Measurements from ENCODE around the gene ASB1.
"Not testable (repeated sequence)": the region's sequence is repeated elsewhere in the genome, so short reads cannot be mapped to it uniquely, and the experiment has no call there.

The ASB1 gene

DNA sequence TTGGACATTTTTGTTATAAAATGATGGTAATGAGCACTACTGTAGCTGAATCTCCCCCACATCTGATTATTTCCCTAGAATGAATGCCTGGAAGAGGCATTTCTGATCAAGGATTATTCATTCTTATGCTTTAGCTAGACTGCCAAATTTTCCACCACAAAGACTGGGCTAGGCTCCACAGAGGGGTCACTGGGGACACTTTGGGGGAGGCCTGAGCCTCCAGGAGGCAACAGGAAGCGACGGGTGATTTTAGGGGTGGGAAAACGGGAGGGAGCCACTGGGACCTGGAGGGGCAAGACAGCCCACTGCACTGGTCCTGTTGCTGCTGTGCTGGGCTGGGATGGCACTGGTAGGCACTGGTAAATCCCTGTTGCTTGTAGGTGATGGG lies 2.4 kb upstream of the ASB1 start:
- DNase-seq, result no peak

DNA sequence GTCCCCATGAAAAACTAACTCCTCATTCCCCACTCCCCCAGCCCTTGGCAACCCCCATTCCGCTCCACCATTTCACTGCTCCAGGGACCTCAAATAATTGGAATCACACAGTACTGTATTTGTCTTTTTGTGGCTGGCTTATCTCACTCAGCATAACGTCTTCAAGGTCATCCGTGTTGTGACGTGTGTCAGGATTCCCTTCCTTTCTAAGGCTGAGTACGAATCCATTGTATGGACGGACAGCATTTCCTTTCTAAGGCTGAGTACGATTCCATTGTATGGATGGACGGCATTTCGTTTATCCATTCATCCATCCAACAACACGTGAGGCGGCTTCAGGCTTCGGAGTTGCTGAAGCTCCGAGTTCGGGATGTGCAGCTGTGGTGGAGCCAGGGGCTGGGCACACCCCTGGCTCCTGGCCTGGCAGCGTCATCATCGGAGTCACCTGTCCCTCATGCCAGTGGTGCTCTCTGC lies 1.2 kb upstream of the ASB1 start:
- DNase-seq, result no peak

DNA sequence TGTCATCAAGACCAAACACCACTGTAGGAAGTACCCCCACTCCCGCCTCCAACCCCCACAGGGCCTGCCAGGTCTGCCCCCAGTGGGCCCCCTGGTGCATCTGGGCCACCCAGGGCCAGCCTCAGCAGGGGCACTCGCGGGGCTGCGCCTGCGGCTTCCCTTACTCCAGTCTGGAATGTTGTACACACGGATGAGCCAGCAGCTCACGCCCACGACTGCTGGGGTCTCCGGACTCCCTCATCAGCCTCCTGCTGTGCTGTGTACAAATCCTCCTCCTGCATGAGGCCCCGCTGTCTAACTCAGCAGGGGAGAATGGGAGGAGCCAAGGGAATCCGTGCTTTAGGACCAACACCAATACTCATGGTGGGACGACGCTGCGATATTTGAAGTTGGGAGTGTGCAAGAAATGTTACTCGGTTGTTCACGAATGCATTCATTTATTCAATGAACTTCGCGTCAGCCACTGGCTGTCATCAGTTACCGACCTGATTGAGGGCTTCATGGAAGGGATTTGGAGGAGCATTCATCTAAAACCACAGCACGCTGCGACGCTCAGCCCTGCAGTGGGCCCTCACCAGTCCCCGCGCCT lies 654 bp upstream of the ASB1 start:
- no peak for DNase-seq

DNA sequence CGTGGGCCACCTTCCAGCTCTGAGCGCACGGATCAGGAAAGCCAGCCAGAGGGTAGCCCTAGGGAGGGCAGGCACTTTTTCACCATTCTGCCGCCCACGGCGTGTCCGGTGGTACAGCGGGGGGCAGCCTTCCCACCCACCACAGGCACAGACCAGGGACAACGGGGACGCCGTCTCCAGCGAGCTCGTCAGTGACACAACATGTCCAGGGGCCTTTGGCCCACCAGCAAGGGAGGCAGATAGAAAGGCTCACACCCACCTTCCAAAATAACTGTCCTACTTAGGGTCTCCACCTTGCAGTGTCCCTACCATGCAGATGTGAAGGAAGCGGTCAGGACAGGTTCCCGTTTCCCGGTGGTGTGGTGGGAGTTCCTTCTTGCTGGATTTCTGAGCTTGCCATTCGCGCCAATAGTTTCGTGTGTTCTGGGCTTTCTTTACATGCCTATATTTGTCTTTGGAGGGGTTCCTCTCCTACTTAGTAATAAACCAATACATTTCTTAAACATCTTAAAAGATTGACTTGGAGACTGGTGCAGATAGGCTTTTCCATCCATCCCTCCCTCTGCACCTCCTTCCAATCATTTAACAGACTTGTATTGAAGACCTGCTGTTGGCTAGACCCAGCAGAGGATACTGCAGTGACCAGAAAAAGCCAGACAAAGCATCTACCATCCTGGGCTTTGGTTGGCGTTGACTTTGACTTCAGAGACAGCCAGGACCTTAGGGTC lies 872 bp downstream of the ASB1 start:
- DNase-seq, result no peak

DNA sequence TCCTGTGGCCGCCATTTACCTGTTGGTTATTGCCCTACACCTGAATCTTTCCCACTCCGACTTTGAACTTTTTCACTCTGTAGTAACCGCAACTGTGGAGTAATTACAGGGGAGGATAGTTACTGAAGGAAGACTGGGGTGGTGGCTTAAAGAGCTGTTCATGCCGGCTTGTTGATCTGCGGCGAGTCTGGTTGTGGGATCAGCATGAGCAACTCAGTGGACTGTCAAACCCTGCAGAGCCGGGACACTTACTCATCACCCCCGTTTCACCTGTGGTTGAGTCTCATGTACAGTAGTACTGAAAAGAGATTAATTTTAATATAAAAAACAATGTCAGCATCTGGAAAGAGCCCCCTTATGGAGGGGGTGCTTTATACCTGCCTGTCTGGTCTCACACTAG lies 2.1 kb downstream of the ASB1 start:
- no peak for DNase-seq

DNA sequence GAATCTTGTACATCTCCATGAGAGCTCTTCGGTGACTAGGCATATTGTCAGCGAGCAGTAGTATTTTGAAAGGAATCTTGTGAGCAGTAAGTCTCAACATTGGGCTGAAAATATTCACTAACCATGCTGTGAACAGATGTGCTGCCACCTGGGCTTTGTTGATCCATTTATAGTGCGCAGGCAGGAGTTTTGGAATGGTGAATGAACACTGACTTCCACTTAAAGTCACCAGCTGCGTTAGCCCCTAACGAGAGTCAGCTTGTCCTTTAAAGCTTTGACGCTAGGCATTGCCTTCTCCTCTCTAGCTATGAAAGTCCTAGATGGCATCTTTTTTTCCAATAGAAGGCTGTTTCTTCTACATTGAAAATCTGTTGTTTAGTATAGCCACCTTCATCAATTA lies 4.1 kb downstream of the ASB1 start:
- DNase-seq, result no peak

DNA sequence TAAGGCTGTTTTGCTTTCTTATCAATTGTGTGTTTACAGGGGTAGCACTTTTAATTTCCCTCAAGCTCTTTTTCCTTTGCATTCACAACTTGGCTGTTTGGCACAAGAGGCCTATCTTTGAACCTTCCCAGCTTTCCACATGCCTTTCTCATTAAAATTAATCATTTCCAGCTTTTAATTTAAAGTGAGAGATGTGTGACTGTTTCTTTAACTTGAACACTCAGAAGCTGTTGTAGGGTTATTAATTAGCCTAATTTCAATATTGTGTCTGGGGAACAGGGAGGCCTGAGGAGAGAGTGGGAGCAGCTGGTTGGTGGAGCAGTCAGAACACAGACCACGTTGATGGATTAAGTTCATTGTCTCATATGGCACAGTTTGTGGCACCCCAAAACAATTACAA lies 4.7 kb downstream of the ASB1 start:
- DNase-seq, result no peak

DNA sequence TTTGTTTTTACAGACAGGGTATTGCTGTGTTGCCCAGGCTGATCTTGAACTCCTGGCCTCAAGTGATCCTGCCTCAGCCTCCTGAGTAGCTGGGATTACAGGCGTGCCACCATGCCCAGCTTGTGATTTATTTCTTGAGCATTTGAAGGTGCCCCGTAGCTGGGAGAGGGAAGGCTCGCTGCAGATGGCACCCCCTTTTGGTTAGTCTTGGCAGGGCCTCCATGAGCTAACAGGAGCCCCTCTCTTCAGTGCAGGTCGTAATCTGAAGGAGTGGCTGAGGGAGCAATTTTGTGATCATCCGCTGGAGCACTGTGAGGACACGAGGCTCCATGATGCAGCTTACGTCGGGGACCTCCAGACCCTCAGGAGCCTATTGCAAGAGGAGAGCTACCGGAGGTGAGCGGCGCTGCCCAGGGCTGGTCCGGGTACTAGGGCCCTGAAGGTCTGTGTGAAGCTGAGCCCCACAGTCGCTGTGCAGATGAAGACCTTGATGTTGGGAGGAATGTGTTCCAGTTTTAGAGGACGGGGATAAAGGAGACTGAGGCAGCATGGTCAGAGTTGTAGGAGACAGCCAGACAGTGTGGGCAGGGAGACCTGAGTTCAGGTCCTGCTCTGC lies 6.7 kb downstream of the ASB1 start:
- no peak for DNase-seq

DNA sequence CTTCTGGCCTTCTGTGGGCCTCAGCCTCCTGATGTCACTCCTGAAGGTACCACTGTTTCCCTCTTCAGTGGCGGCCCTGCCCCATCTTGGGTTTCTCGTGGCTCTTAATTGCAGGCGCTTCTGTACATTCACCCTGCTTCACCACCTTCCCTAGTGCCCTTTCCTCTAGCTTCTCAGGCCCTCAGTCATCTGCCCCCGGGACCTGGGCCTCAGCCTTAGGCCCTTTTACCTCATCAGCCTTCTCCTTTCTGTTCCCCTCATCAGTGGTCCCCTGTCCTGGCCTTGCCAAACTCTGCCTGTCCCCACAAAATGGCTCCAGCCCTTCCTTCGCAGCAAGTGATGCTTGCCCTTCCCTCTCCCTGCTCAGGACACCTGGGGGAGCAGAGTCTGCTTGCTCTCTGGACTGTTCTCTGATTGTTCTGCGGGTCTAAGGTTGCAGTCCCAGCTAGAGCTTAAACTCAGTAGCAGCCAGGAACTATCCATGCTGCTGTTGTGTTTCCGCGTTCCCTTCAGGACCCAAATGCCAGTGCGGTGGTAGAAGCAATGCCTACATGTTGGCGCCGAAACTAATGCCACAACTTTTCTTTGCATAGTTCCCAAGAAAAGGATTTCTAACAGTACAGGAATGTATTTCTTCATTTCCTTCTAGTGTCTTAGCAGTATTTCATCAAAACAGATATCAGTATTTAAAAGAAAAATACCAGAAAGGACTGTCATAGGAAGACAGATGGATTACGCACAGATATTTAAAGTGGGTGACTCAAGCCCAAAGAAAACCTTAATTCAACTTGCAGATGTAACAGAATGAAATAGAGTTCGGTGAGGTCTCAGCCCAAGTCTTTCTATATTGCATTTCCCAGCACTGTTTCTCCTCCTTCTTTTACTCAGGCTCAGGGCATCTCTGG lies 7.5 kb downstream of the ASB1 start:
- DNase-seq, result no peak

DNA sequence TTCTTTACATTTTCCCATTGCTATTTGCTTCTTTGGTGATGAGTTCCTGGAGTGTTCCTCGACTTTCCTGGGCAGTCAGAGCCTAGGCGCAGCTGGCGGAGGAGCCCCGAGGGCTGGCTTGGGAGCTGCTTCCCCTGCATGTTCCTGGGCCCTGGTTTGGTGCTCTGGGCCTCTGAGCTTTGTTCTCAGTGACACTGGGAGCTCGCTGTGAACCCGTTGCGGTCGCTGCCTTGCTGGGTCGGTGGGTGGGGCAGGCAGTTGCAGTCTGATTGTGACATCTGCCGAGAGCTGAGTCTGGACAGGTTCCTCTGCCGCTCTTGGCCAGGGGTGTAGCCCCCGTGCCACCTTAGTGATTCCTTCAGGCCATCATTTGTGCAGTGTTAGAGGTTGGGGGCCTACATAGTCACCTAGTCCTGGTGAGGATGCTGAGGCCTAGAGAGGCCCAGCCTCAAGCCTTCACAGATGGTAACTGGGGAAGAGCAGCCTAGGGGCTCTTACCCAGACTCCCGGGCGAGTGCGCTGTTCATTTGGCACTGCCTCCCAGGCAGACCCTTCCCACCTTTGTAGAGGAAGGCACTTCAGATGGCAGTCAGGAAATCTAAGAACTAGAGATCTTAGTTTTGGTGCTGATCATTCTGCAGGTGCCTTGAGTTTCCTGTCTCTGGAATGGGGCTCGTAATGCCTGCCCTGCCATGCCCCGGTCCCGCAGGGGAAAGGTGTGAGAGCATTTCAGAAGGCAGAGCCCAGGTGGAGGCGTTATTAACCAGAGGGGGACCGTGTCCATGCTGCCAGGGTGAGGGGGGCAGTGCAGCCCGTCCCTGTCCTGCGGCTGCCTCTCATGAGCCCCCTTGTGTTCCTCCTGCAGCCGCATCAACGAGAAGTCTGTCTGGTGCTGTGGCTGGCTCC lies 8.4 kb downstream of the ASB1 start:
- DNase-seq, result no peak

DNA sequence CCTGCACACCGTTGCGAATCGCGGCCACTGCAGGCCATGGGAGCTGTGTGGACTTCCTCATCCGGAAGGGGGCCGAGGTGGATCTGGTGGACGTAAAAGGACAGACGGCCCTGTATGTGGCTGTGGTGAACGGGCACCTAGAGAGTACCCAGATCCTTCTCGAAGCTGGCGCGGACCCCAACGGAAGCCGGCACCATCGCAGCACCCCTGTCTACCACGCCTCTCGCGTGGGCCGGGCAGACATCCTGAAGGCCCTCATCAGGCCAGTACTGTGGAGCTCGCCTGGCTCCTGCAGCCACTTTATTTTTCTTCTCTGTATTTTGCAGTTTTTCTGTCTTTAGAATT lies 9.0 kb downstream of the ASB1 start:
- DNase-seq, result no peak

DNA sequence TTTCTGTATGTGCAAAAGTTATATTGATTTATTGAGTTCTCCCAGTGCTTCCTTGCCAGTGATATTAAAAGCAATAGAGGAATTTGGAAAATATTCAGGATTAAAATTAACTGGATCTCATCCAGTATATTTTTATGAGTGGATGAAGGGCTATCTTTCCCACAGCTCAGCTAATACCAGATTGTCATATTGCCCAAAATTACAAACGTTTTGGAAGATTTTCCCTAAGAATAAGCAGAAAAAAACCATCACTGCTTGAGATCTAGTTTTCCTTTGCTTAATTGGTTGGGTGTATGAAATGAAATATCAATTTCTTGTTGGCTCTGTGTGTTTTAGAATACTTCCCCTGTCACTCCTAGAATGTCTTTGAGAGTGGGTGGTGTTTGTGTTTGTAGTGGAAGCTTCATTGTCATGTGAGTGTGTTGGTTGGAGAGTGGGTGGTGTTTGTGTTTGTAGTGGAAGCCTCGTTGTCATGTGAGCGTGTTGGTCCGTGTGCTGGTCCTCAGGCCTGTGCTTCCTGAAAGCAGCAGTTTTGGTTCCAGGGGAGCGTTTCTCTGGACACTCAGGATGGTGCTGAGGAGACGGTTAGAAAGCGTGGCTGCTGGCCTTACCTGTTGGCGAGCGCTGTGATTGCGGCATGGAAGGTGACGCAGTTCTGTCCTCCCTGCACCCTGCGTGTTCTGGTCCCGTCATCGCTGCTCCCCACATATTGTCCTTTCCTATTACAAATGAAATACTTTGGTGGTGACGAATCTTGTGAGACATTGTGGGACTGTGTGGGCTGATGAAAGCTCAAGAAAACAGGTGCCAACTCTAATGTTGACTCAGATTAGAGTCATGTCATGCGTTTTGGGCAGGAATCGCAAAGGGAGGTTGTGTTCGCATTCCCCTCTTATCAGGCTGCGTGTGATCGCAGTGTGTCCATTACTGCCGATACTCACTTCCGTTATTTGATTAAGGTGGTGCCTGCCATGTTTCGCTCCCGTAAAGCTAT lies 12.4 kb downstream of the ASB1 start:
- no peak for DNase-seq

DNA sequence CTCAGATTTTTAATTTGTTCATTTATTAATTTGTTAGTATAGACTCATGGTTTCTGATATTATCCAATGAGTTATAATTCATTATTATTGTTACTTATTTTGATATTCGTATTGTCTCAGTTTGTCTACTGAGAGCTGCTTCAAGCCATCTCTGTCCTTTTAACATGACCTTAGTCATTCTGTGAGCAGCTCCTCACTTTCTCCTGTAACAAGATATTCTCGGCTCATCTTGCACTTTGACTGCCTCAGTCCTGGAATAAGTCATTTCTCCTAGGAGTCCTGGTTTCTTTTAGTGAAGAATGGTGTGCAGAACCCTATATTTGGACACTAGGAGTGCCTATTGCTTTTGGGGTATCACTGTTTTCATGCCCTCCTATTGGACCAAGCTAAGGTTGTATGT lies 13.2 kb downstream of the ASB1 start:
- no peak for DNase-seq

DNA sequence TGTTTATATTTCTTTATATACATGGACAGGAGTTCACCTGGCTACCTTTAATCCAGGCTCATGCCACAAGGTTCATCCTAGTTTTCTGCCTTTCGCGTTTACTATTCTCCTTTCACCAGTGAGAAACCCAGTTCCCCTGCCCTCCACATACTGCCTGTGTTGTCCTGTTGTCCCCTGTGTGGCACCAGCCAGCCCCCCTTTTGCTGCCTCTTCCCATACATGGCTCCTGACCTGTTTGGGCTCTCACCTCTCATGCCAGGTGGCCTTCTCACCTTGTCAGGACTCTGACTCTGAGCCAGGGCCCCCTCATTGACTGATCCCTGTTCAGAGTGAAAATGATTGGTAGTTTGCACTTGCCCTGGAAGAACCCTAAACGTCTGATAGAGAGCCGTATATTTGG lies 13.6 kb downstream of the ASB1 start:
- DNase-seq, result no peak

DNA sequence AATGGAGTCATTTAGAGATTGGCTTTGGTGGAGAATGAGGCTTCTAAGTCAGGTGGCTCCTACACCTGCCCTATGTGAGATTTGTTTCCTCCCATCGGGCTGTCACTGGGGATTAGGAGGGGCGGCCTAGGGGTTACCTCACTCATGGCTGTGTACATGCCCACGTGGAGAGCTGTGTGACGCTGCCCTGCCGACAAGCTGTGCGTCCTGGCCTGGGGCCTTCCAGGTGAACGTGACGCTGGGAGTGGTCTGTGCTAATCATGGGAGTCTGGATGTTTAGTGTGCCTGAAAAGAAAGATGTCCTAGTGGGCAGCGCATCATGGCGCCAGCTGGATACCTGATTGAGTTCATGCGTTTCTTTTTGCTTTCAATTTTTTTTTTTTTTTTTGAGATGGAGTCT lies 14.0 kb downstream of the ASB1 start:
- no peak for DNase-seq

DNA sequence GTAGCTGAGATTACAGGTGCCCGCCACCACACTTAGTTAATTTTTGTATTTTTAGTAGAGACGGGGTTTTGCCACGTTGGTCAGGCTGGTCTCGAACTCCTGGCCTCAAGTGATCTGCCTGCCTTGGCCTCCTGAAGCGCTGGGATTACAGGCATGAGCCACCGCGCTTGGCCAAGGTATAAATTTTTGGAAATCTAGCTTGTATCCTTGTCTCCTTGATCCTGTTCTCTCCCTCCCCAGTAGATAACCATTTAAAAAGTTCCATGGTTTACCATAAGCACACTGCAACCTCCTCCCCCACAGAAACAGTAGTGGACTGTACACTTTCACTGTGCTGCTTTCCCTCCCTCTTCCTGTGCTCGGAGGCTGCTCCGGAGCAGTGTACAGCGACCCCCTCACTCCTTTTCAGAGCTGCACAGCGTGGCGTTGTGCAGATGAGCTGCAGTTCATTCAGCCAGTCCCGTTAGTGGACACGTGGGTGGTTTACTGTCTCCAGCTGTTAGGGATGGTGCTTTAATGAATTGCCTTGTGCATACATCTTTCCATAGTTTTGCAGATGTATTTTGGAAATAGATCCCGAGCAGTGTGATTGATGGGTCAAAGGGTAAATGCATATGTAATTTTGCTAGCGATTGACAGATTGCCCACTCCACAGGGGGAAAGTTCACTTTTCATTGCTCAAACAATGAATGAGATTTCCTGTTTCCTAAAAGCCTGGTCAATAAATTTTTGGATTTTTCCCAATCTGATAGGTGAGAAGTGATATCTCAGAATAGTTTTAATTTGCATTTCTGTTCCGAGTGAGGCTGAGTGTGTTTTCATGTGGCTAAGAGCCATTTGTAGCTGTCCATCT lies 14.8 kb downstream of the ASB1 start:
- no peak for DNase-seq

DNA sequence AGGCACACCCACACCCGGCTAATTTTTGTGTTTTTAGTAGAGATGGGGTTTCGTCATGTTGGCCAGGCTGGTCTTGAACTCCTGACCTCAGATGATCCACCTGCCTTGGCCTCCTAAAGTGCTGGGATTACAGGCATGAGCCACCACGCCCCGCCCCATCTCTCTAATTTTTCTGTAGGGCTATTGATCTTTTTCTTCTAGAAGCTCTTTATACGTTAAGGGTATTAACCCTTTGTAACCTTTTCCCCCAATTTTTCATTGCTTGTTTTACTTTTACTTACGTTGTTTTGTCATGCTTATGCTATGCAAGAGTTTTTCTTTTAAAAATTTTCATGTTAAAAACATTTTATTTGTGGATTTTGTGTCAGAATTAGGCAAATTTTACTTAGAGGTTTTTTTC lies 15.5 kb downstream of the ASB1 start:
- not testable (repeated sequence) for DNase-seq

DNA sequence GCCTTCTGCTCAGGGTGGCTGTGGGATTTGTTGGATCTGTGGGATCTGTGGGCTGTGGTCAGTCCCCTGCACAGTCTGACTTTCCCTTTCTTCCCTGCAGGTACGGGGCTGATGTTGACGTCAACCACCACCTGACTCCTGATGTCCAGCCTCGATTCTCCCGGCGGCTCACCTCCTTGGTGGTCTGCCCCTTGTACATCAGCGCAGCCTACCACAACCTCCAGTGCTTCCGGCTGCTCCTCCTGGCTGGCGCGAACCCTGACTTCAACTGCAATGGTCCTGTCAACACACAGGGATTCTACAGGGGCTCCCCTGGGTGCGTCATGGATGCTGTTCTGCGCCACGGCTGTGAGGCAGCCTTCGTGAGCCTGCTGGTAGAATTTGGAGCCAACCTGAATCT lies 17.5 kb downstream of the ASB1 start:
- DNase-seq, result no peak

DNA sequence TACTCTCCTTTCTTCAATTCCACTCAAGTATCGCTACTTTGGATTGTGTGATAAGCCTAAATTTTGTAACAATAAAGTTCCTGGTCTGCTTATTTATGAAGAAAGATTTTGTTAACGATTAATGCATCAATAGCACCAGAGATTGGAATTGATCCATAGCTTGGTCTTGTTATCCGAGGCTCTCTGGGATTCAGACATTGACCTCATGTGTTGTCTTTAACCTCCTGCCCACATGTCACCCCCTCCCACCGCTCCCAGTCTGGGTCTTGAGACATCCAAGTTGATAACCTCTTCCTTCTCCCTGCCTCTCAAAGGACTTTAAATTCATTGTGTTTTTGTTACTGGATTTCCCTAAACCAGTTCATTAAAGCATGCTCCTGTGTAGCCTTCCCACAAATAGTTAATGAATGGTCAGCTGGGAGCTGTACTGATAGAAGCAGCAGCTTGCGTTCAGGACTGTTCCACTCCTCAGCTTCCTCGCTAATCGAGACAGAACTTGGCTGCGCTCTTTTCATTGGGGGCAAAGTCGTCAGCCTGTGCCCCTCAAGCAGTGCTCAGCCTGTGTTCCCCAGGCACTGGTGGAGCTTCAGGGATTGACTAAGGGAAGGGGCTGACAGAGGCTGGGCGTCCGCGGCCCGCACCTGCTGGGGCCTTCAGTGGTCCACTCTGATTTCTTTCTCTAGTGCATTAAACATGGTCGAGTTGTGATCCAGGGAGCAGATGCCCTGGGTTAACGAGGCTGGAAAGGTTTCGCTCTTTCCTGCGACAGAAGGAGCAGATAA lies 18.9 kb downstream of the ASB1 start:
- no peak for DNase-seq
